GM21786 (cell line): ENCODE results near the gene GPX5.

Source experiments
- ATAC-seq: cut with Tn5 transposase; IDR thresholded peaks from one replicate; pipeline ENCODE4 v1.9.1; 2021; ENCODE audit not compliant: unreplicated experiment

Gene GPX5

DNA sequence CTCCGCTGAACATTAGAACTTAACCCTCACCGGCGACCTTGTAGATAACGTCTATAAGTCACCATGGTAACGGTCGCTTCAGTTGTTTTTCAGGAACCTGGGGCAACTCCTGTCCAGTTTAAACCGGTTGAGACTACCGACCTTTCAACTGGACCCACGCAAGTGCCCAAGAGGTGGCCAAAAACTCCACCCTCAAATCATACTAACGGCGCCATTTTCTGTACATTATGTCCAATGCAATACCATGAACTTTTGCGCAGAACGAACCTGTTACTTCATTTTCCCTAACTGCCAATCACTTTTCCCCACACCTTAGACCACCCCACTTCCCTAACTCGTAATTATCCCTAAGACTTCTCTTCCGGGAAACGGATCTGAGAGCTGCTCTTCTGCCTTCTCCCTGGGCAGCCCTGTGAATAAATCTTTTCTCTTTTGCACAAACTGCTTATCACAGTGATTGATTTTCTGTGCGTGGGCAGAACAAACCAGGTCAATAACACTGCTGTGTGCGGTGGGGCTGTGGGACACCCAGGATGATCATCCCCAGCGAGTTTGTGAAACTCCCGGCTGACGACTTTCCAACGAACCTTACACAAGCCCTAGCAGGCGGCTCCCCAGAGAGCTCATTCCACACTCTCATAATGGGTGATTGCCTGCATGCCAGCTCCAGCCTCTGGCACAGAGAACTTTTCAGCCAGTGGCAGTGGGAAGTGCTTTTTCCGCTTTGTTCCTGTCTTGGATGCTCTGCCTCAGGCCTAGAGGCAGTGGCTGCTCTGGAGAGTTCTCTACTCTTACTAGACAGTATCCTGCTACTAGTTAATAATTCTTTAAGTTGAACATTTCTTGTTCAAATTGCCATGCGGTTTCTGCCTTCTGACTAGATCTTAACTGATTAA lies 28.6 kb downstream of the GPX5 start:
- no peak for ATAC-seq

DNA sequence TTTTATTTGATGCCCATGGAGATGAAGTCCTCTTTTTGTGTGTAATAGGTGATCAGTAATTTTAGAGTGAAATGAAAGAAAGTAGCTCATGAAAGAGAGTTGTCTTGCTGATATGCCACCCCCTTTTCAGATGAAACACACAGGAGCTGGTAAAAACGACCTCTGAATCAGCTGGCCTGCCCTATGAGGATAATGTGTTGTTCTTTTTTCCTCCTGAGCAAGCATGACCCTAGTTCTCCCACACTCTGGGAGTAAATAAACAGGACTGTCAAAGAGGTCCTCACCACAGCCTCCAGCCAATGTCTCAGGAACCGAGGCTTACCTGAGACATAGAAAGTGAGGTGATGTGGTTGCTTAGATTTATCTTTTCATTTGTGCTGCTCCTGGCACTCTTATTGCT lies 29.5 kb downstream of the GPX5 start:
- ATAC-seq: no peak

DNA sequence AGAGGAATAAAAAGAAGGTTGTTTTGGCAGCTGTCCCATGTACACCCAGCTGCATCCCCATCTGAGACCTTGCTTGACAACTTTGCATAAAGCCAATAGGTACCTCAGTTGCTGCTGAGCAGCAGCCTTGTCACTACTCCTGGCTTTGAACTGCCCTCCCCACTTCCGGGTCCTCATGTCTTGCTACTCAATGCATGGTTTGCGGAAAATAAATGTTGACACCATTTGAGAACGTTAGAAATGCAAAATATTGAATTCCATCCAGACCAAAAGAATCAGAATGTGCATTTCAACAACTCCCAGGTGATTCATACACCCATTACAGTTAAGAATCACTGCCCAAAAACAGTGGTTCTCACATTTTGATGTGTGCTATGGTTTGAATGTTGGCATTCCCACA lies 32.9 kb downstream of the GPX5 start:
- ATAC-seq: no peak

DNA sequence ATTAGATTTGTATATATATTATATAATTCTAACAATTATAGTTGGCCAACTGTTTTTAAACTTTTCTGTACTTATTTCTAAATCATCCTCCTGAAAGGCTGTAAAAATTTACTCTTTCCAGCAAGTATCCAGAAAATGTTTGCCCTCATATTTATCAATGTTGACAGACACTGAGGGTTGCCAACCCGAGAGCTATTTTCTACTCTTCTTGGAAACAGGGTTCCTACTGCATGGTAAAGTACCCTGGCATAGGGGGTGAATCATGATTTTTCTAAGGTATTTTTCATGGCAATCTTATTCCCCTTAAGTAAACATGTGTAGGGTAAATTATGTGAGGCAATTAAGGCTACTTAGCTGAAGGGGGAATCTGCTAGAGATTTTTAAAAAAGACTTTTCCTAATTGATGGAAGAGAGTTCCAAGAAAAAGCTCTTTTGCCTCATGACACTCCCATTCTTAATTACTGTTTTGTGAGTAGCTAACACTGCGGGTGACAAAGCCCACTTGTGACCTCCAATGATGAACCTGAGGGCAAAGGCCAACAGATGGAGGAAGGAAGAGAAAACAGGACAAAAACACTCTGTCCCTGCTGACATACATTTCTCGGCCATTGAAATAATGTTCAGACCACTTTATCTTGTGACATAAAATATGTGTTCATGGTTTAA lies 37.9 kb downstream of the GPX5 start:
- no peak for ATAC-seq

DNA sequence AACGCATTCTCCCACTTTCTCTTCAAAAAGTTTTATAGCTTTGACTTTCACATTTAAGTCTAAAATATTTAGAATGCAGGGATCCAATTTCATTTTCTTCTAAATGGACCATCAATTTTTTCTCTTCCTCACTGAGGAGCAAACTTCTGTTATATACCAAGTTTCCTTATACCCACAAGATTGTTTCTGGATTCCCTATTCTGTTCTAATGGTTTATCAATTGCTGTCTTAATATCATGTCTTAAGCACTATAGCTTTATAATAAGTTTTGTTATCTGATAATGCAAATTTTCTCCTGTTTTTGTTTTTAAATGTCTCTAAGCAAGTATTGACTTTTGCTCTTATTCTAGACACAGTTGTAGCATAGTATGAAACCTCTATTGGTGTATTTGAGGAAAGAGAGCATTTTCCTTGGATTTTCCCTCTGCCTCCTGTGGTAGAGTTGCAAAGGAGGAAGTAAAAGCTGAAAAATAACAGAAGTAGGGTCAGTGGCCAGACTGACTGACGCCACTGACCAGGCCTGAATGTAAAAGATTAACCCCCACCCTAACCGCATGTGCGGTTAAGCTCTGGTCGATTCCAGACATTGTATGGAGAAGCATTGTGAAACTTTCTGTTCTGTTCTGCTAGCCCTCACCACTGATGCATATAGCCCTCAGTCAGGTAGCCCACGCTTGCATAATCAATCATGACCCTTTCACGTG lies 40.3 kb downstream of the GPX5 start:
- no peak for ATAC-seq

DNA sequence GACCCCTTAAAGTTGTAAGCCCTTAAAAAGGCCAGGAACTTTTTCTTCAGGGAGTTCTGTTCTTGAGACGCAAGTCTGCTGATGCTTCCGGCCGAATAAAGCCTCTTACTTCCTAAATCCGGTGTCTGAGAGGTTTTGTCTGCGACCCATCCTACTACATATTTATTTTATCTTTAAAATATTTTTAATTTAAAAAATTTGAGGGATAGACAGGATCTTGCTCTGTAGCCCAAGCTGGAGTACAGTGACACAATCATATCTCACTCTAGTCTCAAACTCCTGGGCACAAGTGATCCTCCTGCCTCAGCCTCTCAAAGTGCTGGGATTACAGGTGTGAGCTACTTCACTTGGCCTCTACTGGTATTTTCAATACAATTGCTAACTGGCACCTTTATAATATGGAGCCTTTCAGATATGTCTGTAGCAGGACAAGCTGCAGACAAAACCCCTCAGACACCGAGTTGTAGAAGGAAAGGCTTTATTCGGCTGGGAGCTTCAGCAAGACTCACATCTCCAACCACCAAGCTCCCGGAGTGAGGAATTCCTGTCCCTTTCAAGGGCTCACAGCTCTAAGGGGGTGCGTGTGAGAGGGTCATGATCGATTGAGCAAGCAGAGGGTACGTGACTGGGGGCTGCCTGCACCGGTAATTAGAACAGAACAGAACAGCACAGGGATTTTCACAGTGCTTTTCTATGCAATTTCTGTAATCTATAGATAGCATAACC lies 41.0 kb downstream of the GPX5 start:
- ATAC-seq: no peak

DNA sequence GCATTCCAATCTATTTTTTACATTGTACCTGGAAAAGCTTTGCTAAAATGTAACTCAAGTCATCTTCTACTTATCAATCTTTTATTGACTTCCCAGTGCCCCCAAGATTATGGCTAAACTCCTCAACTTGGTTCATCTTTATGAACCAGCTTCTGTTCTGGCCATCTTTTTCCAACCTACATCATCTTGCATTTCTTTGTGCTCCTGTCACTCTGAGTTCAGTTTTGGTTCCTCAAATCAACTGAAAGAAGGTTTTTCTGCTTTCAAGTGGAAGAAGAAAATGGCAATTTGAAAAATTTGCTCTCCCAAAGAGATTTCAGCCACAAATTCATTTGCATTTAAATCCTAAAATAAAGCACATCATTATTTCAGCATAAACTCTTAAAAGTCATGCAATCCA lies 41.8 kb downstream of the GPX5 start:
- ATAC-seq: no peak

DNA sequence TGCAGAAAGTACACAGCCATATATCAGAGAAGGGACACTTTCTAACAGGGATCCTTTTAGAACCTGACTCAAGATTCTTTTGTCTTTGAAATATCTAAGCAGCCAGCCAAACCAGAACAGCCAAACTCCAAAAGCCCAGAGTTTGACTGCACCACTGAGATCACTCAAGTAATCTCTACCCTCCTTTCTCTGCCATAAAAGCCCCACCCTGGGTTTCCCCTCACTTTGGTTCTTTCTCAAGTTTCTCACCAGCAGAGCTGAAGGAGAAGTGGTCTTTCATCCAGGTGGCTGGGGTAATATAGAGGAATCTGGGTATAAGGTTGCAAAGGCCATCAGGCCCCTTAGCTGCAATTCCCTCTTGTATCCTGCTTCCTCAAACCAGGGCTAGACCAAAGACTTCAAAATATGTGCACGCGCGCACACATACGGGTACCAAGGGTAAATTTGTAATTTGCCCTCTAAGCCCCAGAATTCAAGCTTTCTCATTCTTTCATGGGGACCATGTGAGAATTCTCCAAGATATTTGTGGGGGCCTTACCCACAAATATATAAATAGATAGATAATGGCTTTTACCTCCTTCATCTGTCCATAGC lies 42.9 kb downstream of the GPX5 start:
- no peak for ATAC-seq

DNA sequence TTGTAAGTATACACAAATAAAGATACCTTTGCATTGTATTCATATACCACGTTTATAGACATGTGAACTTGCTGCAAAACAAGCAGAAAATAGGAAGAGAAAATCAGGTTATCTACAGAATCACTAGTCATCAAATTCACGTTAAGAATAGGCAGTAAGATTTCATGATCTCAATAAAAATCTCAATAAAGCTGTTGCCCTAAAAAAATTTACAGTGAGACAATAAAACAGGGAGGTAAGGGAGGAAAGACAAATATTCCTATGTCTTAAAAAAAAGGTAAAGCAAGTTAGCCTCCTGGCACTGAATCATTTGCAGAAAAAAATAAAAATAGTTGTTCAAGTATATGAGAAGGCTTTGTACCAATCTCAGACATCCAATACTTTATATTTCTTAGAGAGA lies 44.1 kb downstream of the GPX5 start:
- ATAC-seq: no peak

DNA sequence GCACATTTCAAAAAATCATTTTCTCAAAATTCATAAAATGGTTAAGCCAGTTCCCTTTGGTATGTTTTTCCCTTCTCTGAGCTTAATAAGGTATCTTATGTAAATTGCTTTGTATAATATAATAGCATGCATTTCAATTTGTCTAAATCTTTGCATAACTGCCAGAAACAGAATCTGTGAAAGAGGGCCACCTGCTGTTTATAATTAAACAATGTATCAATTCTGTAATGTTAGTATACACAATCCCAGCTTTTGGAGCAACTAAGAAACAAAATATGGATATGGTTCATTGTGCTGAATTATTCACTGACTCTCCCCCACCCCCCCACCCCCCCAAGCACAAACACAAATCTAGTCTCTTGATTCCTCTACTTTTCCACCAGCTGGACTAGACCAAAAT lies 54.8 kb downstream of the GPX5 start:
- no peak for ATAC-seq

DNA sequence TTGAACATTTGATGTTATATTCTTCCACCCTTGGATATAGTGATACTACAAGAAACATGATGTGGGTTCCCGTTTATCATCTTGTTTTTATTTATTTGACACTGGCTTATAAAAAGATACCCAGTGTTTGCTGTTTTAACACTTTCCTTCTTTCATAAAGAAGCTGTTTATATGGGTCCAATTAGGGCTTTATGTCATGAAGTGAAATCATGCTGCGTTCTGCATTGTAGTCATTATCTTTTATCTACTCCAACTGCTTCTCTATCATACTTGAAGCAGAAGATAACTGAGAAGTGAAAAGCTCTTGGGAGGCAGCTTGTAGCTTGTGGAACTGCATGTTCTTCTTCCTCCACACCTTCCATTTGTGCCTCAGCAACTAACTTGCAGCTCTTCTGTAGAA lies 57.8 kb downstream of the GPX5 start:
- no peak for ATAC-seq
